Measurements from ENCODE around the gene COPZ1. TPM values are rescaled to one million over a fixed set of nuclear protein-coding genes. Genes with fewer than 3 reads are reported as not detected.
"Not testable (repeated sequence)": the region's sequence is repeated elsewhere in the genome, so short reads cannot be mapped to it uniquely, and the experiment has no call there.

The COPZ1 gene
- total RNA-seq, 3 donors from 2014 or later = 70.9 to 109 (median 90.1) TPM

GRCh38 chr12:54279632-54280467 lies 45.1 kb upstream of the COPZ1 start, which contains the start of gene CBX5:
Gene CBX5 (minus strand): TSS chr12:54280122. CDS start chr12:54257650, 22,472 bp downstream.
- no peaks in the 10 kb centered on the region for H3K9me3 ChIP-seq
- H3K4me1 ChIP-seq = peaks cover 3 to 36% of the 10 kb centered on the region in 2 donors
- peak within 1 kb of the TSS; percentile 76 to 79 (median 76) for H3K4me3 ChIP-seq
- H3K27ac ChIP-seq = peak within 1 kb of the TSS; percentile 93 to 96
- H3K36me3 ChIP-seq = no peaks in the 10 kb centered on the region
- intact Hi-C loops (cut with DNase I; ENCODE audit: low total_unique reads) = loop anchor here (10.0 kb wide), 1 partner anchor 85 kb away; the partner anchor contains the start of gene GPR84
- peak; percentile 99 to 100 for DNase-seq (ENCODE audit: low spot score in 2 of 2)
- TF ChIP-seq POLR2AphosphoS5 (IDR thresholded peaks at IDR 0.05) (peak; percentile 62 to 93 (median 84)), CTCF (IDR thresholded peaks at IDR 0.05) (no peak), POLR2A (IDR thresholded peaks at IDR 0.05) (peak; percentile 62)
- H3K27me3 ChIP-seq = no peaks in the 10 kb centered on the region

GRCh38 chr12:54280468-54281260 lies 44.3 kb upstream of the COPZ1 start, which contains the start of gene HNRNPA1:
Gene HNRNPA1 (plus strand): TSS chr12:54280726. CDS start chr12:54280808, 82 bp downstream.
- H3K36me3 ChIP-seq = no peaks in the 10 kb centered on the region
- H3K27me3 ChIP-seq = no peaks in the 10 kb centered on the region
- TF ChIP-seq POLR2A (IDR thresholded peaks at IDR 0.05) (peak; percentile 97), CTCF (IDR thresholded peaks at IDR 0.05) (peak in 1 of 3 donors; percentile 20), POLR2AphosphoS5 (IDR thresholded peaks at IDR 0.05) (peak; percentile 92 to 99 (median 99))
- peak; percentile 96 to 100 for DNase-seq (ENCODE audit: low spot score in 2 of 2)
- intact Hi-C loops (cut with DNase I; ENCODE audit: low total_unique reads) = loop anchor here (10.0 kb wide), 1 partner anchor 84 kb away; the partner anchor contains the start of gene GPR84
- peak within 1 kb of the TSS; percentile 93 to 96 for H3K27ac ChIP-seq
- no peaks in the 10 kb centered on the region for H3K9me3 ChIP-seq
- peaks cover 3 to 36% of the 10 kb centered on the region in 2 donors for H3K4me1 ChIP-seq
- peak within 1 kb of the TSS; percentile 76 to 79 (median 76) for H3K4me3 ChIP-seq

GRCh38 chr12:54281261-54281638 lies 43.7 kb upstream of the COPZ1 start:
- not testable (repeated sequence) for H3K36me3 ChIP-seq; H3K9me3 ChIP-seq; H3K27me3 ChIP-seq; DNase-seq (ENCODE audit: low spot score in 2 of 2)
- H3K4me1 ChIP-seq = peaks cover 3 to 36% of the 10 kb centered on the region in 2 donors
- intact Hi-C loops (cut with DNase I; ENCODE audit: low total_unique reads) = loop anchor here (10.0 kb wide), 1 partner anchor 84 kb away; the partner anchor contains the start of gene GPR84
- H3K27ac ChIP-seq = peak overlapping the region; percentile 93 to 96
- H3K4me3 ChIP-seq = peak overlapping the region; percentile 76 to 79 (median 76)

- peak overlapping the region; percentile 93 to 96 for H3K27ac ChIP-seq
- not testable (repeated sequence) for H3K9me3 ChIP-seq; H3K27me3 ChIP-seq; DNase-seq (ENCODE audit: low spot score in 2 of 2); H3K36me3 ChIP-seq
- H3K4me1 ChIP-seq = peaks cover 3 to 36% of the 10 kb centered on the region in 2 donors
- intact Hi-C loops (cut with DNase I; ENCODE audit: low total_unique reads) = loop anchor here (10.0 kb wide), 1 partner anchor 83 kb away; the partner anchor contains the start of gene GPR84
- H3K4me3 ChIP-seq = peak overlapping the region; percentile 76 to 79 (median 76)
Measured at GRCh38 chr12:54281694-54282093, 43.2 kb upstream of the COPZ1 start.

GRCh38 chr12:54282949-54283593 lies 41.9 kb upstream of the COPZ1 start:
- H3K9me3 ChIP-seq = no peaks in the 10 kb centered on the region
- H3K27me3 ChIP-seq = no peaks in the 10 kb centered on the region
- DNase-seq (ENCODE audit: low spot score in 2 of 2) = no peak
- intact Hi-C loops (cut with DNase I; ENCODE audit: low total_unique reads) = loop anchor here (10.0 kb wide), 1 partner anchor 82 kb away; the partner anchor contains the start of gene GPR84
- H3K4me1 ChIP-seq = peaks cover 3 to 31% of the 10 kb centered on the region in 2 donors
- peak overlapping the region; percentile 76 to 79 (median 76) for H3K4me3 ChIP-seq
- H3K27ac ChIP-seq = peak overlapping the region; percentile 44 to 93
- no peaks in the 10 kb centered on the region for H3K36me3 ChIP-seq
- no peak for TF ChIP-seq POLR2AphosphoS5 (IDR thresholded peaks at IDR 0.05)
- no peak for TF ChIP-seq POLR2A (IDR thresholded peaks at IDR 0.05)
- TF ChIP-seq CTCF (IDR thresholded peaks at IDR 0.05) = no peak

- not testable (repeated sequence) for DNase-seq (ENCODE audit: low spot score in 2 of 2); H3K9me3 ChIP-seq; H3K27me3 ChIP-seq; H3K36me3 ChIP-seq
- H3K4me1 ChIP-seq = peaks cover 3 to 22% of the 10 kb centered on the region in 2 donors
- intact Hi-C loops (cut with DNase I; ENCODE audit: low total_unique reads) = loop anchor here (10.0 kb wide), 1 partner anchor 81 kb away; the partner anchor contains the start of gene GPR84
- H3K27ac ChIP-seq = peak overlapping the region in 1 of 2 donors; percentile 93
- peak overlapping the region in 1 of 3 donors; percentile 76 for H3K4me3 ChIP-seq
Measured at GRCh38 chr12:54284070-54284780, 40.7 kb upstream of the COPZ1 start.

Data from breast epithelium (tissue), 4 donors.